Fibroblast of peridontal ligament (primary cell): ENCODE results near the gene RAX2.
"Not testable (repeated sequence)": the region's sequence is repeated elsewhere in the genome, so short reads cannot be mapped to it uniquely, and the experiment has no call there.

Experiments
- DNase-seq: peaks from one replicate; pipeline ENCODE4 v3.0.0-alpha.2; 2010; ENCODE audit errors: extremely low read depth

The RAX2 gene

DNA sequence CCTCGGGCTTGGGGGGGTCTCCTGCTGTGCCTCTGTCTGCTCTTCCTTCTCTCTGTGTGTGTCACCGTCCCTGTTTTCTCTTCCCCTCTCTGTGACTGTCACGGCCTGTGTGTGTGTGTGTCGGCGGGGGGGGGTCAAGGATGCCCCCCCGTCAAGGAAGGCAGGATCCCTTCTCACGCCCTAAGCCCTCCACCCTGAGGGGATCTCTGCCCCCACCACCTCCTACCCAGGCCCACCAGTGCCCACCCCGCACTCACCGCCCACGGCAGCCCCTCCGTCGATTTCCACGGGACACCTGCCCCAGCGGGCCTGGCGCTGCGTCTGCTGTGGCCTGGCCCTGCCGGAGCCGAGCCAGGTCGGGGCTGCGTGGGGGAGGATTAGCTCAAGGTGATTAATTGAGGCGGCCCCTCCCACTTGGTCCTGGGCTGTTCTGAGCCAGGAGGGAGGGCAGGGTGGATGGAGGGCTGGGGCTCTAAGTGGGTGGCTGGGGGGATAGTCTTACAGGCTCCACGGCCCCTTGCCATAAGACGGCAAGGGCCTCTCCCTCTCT, at the start of gene RAX2:
RAX2 (minus strand) TSS at position 323 of the 550 bp plus-strand sequence. CDS start 486 bp downstream, outside the sequence.
- DNase-seq = no peak

DNA sequence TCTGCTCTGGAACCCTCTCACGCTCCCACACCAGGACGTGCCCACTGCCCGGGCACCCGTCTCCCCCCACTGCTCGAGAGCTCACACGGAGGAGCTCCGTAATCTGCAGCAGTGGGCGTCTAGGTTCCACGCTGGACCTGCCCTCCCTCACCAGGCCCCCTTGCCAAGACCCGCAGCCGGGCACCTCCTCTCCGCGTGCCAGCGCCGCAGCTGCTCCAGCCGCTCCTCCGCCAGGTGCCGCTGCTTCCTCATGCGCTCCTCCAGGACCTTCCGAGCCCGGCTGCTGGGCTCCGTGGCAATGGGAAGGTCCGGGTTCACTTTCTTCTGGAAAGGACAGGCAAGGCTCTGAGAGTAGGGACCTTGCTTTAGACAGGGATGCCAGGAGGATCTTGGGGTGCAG, 49.1 kb upstream of the RAX2 start:
- DNase-seq = no peak

- no peak for DNase-seq
These were observed 48.0 kb upstream of the RAX2 start for GRCh38 chr19:3819989-3820388.

- no peak for DNase-seq
These were observed 46.9 kb upstream of the RAX2 start for GRCh38 chr19:3818918-3819317.

DNA sequence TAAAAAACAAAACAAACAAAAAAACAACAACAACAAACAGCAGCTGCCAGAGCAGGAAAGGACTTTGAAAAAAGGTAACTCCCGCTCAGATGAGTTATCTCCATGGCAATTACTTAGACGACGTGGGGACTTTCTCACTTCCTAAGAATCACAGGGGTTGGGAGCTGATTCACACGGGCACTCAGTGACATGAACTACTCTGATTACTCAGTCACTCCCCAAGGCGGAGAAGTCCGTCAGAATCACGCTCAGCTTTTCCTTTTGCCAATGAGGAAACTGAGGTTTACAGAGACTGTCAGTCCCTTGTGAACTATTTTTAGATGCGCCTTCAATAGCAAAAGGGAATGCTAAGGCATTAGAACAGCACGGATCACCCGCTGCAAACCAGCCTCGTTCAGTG, 46.4 kb upstream of the RAX2 start:
- DNase-seq = peak; percentile 8

DNA sequence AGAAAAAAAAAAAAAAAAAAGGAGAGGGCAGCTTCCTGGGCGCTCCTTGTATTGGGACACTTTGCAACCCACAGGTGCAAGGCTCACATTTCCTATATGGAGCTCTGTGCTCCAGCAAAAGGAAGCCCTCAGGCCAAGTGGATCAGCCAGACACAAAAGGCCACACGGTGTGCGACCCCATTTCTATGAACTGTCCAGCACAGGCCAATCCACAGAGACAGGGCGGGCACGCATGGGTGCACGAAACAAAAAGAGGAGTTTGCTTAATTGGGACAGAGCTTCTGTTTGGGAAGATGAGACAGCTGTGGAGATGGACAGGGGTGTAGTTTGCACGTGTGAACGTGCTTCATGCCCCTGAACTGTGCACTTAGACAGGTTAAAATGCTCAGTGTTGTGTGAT, 45.7 kb upstream of the RAX2 start:
- DNase-seq = no peak

- no peak for DNase-seq
These were observed 44.7 kb upstream of the RAX2 start for GRCh38 chr19:3816566-3817218.

DNA sequence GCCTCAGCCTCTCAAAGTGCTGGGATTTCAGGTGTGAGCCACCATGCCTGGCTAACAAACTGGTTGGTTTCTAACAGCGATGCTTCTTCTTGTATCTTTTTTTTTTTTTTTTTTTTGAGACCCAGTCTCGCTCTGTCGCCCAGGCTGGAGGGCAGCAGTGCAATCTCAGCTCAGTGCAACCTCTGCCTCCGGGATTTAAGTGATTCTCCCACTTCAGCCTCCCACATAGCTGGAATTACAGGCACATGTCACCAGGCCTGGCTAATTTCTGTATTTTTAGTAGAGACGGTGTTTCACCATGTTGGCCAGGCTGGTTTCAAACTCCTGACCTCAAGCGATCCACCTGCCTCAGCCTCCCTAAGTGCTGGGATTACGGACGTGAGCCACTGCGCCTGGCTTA, 44.1 kb upstream of the RAX2 start:
- not testable (repeated sequence) for DNase-seq

- DNase-seq = no peak
These were observed 42.6 kb upstream of the RAX2 start for GRCh38 chr19:3814648-3815047.

- no peak for DNase-seq
These were observed 41.7 kb upstream of the RAX2 start for GRCh38 chr19:3813473-3814392.

DNA sequence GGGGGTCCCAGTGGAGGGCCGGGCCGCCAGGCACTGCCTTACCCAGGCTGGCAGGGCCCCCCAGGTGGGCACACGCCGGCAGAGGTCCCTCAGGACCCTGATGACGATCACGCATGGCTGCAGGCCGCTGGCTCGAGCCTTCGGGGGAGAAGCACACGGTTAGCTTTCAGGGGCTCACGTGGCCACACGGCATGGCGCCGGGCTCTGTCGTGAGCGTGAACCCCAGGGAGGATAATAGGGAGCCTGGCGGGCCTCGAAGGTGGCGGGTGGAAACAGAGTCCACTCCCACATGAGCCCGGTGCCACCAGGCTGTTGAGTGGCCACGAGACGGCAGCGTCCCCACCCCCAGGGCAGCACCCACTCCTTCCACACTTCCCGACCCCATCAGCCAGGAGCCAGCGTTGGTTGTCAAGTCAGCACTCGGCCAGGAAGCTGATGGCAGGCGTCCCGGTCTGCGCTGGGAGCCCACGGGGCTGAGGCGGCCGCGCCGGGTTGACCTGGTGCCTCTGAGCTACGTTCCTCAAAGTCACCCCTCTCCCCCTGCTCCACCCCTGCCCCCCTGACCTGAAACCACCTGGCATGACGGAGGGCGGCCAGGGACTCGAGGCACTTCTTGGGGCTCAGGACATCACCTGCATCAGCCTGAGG, 38.8 kb upstream of the RAX2 start:
- DNase-seq = no peak

- DNase-seq = no peak
These were observed 38.1 kb upstream of the RAX2 start for GRCh38 chr19:3809881-3810707.

DNA sequence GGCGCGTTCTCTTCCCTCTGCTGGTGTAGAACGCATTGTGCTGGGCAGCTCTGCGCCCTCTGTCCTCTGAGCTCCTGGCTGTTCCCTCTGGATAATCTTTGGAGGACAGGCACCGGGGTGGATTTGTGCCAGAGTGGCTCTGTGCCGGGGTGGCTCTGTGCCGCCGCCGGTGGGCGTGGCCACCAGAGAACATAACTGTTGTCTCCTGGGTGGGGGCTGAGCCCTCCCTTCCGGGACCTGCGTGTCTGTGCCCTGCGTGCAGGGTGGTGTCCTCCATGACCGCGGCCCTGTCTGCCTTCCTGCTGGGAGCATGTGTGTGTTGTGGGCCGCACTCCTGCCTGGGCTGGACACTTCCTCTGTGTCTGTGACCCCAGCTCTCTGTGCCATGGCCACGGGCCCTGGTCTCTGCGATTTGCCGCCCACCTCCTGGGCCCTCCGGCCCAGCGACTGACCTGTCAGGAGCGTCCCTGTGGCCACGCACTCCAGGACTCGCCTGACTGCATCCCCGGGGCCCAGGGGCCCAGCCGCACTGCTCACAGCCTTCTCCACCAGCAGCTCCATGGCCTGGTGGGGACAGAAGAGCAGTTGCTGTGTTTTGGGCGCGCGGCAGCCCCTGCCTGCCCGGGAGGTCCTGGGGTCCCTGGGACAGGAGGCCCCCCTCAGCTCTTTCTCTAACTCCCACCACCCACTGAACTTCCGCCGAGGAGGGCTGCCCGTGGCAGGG, 36.6 kb upstream of the RAX2 start:
- no peak for DNase-seq

- DNase-seq = no peak
These were observed 35.7 kb upstream of the RAX2 start for GRCh38 chr19:3807574-3808354.

- no peak for DNase-seq
These were observed 35.1 kb upstream of the RAX2 start for GRCh38 chr19:3807131-3807480.

- DNase-seq = no peak
These were observed 33.8 kb upstream of the RAX2 start for GRCh38 chr19:3805859-3806258.

GRCh38 chr19:3804429-3804828, 32.4 kb upstream of the RAX2 start:
- DNase-seq = no peak

DNA sequence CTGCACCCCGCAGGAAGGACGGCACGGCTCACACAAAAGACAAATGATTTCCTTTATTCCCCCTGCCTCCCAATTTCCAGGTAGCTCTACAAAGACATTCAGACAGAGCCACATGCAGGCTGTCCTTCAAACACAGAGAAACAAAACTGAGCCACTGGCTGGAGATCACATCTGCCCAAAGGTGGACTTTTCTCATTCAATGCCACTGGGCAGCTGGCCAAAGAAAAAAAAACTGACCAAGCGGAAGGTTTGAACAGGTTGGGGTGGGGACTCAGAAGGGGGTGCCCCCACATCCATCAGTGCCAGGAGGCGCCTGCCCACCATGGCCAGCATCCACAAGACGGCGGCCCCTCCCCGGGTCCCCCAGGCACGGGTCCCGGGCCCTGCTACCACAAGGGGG, 32.0 kb upstream of the RAX2 start:
- DNase-seq = no peak

- DNase-seq = no peak
These were observed 31.3 kb upstream of the RAX2 start for GRCh38 chr19:3803114-3803888.
